Heart right ventricle (tissue), 16 donors: ENCODE data around the gene IL6. TPM values are rescaled to one million over a fixed set of nuclear protein-coding genes. Genes with fewer than 3 reads are reported as not detected.

ENCODE experiments used
- ATAC-seq, 8 donors: fragments of 200-7000 bp; cut with Tn5 transposase; one replicate each; pipeline ENCODE4 v1.9.1; 2020; ENCODE audit warnings: mild to moderate bottlenecking in 8 of 8, moderate library complexity in 8 of 8, moderate number of reproducible peaks in 1 of 8
- DNase-seq, 2 donors: peaks; one replicate each; pipeline ENCODE4 v3.0.0-alpha.2; 2020
- H3K27ac ChIP-seq, 10 donors: fragments of 200-600 bp; sonication (generic) in 2 of 10; one replicate each; pipeline versions ENCODE4 v1.5.0 to v1.8.0; 2020 to 2022; ENCODE audit warnings: mild to moderate bottlenecking in 3 of 10
- H3K27me3 ChIP-seq, 7 donors: fragments of 200-600 bp; one replicate each; pipeline ENCODE4 v1.8.0; 2021 to 2022; ENCODE audit warnings: mild to moderate bottlenecking in 2 of 7
- H3K36me3 ChIP-seq, 9 donors: fragments of 200-600 bp; sonication (generic) in 1 of 9; one replicate each; pipeline versions ENCODE4 v1.5.0 to v1.8.0; 2020 to 2022; ENCODE audit warnings: mild to moderate bottlenecking in 2 of 9
- H3K4me1 ChIP-seq, 9 donors: fragments of 200-600 bp; sonication (generic) in 1 of 9; one replicate each; pipeline versions ENCODE4 v1.5.0 to v1.8.0; 2020 to 2022; ENCODE audit warnings: mild to moderate bottlenecking in 4 of 9
- H3K4me3 ChIP-seq, 10 donors: fragments of 200-600 bp; sonication (generic) in 2 of 10; one replicate each; pipeline versions ENCODE4 v1.5.0 to v1.8.0; 2020 to 2022; ENCODE audit warnings: mild to moderate bottlenecking in 7 of 10, moderate library complexity in 2 of 10
- H3K9me3 ChIP-seq, 11 donors: fragments of 200-600 bp in 10 of 11; sonication (generic) in 2 of 11; one replicate each; pipeline versions ENCODE4 v1.5.0 to v1.8.0; 2013 to 2022; ENCODE audit warnings: mild to moderate bottlenecking in 2 of 11, control low read depth in 1 of 11, moderate library complexity in 1 of 11
- WGBS, 2 donors: extraction: QIAGEN DNeasy Blood & Tissue Kit; methylation state at CpG; one replicate each; pipeline ENCODE4 v1.1.7; 2013; ENCODE audit warnings: inconsistent platforms in 1 of 2; 5-methylcytosine and 5-hydroxymethylcytosine counted together
- intact Hi-C, 10 donors: fragments of 100-400 bp; cut with DNase I; formaldehyde crosslinking; loops; one replicate each; pipeline versions ENCODE4 v1.11.1 to v1.14.2; 2022
- polyA plus RNA-seq, 2 donors: library from polyadenylated mRNA; stranded (reverse); fragments of 200-250 nt; gene quantifications; one replicate each; pipeline ENCODE4 v1.2.3, GENCODE V29; 2013
- total RNA-seq, 10 donors: library from RNA; stranded (reverse); fragmentation: NEBNext Ultra II Directional in 3 of 10; extraction: Animal tissue kit (Norgen Biotek cat#: 25700) in 3 of 10; gene quantifications; one replicate each; pipeline versions ENCODE4 v1.2.1 to v1.2.4, GENCODE V29; 2021 to 2023
- TF ChIP-seq, protein P1 (sequence below), 9 donors: fragments of 200-600 bp; sonication (generic) in 2 of 9; IDR thresholded peaks; one replicate each; pipeline versions ENCODE4 v1.5.0 to v1.8.0; 2021 to 2022; ENCODE audit warnings: antibody characterized with exemption in 9 of 9, mild to moderate bottlenecking in 5 of 9, moderate library complexity in 1 of 9
- donor health status: Arrhythmogenic right ventricular cardiomyopathy.
- donor health status: ischemic (EF 13 %, LVEDD 7.1; RV severe dilation, severe dysfunction).
- donor health status: healthy with polysubstance abuse.
- donor health status: DM: no; HTN: yes; CAD: no.
- donor health status: DM: no; HTN: no; CAD: no.
- donor health status: ischemic (EF 25% LVEDD 6.9; RV normal size, moderate dysfunction).
- donor health status: ischemic (EF 25% LVEDD 5.7; RV mildly dilated, moderate dysfunction).
- donor health status: healthy.
- donor health status: DM: yes; HTN: yes; CAD: no.
- donor health status: Ischemic cardiomyopathy.
- donor health status: ischemic (EF 35%, LVEDD 5.7; RV mildly dilated, moderate dysfunction).
- donor health status: nonischemic (EF 11% LVEDD 7.7; RV severe dilation, severe dysfunction).
- donor health status: DM: yes; HTN: yes; CAD: no.
- donor health status: PGD.
- donor health status: ischemic (EF 29% LVEDD 5.4; RV normal size, mild dysfunction).
- donor health status: nonischemic (EF 23%, LVEDD 6.1; RV moderate dilation, normal function).

The IL6 gene
- total and polyA plus RNA-seq, 12 donors, result 0.44 to 15.5 (median 3.3) TPM

DNA sequence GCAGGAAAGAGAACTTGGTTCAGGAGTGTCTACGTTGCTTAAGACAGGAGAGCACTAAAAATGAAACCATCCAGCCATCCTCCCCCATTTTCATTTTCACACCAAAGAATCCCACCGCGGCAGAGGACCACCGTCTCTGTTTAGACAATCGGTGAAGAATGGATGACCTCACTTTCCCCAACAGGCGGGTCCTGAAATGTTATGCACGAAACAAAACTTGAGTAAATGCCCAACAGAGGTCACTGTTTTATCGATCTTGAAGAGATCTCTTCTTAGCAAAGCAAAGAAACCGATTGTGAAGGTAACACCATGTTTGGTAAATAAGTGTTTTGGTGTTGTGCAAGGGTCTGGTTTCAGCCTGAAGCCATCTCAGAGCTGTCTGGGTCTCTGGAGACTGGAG is 1.4 kb upstream of the IL6 start:
- H3K4me3 ChIP-seq, result no peak overlapping the region
- no peak for ATAC-seq
- H3K9me3 ChIP-seq, result no peaks in the 10 kb centered on the region
- H3K4me1 ChIP-seq, result peaks cover 4 to 66% (median 44%) of the 10 kb centered on the region in 9 donors
- intact Hi-C loops, result loop anchor here in 9 of 10 donors (5.0 to 10.0 kb wide), 10 partner anchors 57 to 339 kb away; no protein-coding TSS in a partner anchor
- peaks cover 0 to 18% (median 0%) of the 10 kb centered on the region in 9 donors for H3K36me3 ChIP-seq
- H3K27me3 ChIP-seq, result no peaks in the 10 kb centered on the region
- TF ChIP-seq, protein P1, sequence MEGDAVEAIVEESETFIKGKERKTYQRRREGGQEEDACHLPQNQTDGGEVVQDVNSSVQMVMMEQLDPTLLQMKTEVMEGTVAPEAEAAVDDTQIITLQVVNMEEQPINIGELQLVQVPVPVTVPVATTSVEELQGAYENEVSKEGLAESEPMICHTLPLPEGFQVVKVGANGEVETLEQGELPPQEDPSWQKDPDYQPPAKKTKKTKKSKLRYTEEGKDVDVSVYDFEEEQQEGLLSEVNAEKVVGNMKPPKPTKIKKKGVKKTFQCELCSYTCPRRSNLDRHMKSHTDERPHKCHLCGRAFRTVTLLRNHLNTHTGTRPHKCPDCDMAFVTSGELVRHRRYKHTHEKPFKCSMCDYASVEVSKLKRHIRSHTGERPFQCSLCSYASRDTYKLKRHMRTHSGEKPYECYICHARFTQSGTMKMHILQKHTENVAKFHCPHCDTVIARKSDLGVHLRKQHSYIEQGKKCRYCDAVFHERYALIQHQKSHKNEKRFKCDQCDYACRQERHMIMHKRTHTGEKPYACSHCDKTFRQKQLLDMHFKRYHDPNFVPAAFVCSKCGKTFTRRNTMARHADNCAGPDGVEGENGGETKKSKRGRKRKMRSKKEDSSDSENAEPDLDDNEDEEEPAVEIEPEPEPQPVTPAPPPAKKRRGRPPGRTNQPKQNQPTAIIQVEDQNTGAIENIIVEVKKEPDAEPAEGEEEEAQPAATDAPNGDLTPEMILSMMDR (IDR thresholded peaks at IDR 0.05), result peak in 2 of 9 donors; percentile 15 to 21
- 68 to 75% methylated on average over 9 of the region's 9 CpGs for WGBS, 2 donors
- H3K27ac ChIP-seq, result peak overlapping the region in 2 of 10 donors; percentile 83 to 86
- DNase-seq, result no peak

DNA sequence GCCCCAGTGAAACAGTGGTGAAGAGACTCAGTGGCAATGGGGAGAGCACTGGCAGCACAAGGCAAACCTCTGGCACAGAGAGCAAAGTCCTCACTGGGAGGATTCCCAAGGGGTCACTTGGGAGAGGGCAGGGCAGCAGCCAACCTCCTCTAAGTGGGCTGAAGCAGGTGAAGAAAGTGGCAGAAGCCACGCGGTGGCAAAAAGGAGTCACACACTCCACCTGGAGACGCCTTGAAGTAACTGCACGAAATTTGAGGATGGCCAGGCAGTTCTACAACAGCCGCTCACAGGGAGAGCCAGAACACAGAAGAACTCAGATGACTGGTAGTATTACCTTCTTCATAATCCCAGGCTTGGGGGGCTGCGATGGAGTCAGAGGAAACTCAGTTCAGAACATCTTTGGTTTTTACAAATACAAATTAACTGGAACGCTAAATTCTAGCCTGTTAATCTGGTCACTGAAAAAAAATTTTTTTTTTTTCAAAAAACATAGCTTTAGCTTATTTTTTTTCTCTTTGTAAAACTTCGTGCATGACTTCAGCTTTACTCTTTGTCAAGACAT is 574 bp upstream of the IL6 start:
- WGBS, 2 donors, result 15 to 25% methylated on average over 8 of the region's 8 CpGs
- peak; percentile 23 to 42 for DNase-seq
- Histone ChIP-seq H3K27me3 (no peaks in the 10 kb centered on the region), H3K9me3 (no peaks in the 10 kb centered on the region), H3K4me3 (peak overlapping the region in 8 of 10 donors; percentile 32 to 53 (median 49)), H3K4me1 (peaks cover 4 to 66% (median 44%) of the 10 kb centered on the region in 9 donors), H3K36me3 (peaks cover 0 to 18% (median 0%) of the 10 kb centered on the region in 9 donors), H3K27ac (peak overlapping the region; percentile 56 to 86 (median 75))
- ATAC-seq, result peak; percentile 41 to 66 (median 50)
- intact Hi-C loops, result loop anchor here in 9 of 10 donors (2.0 to 10.0 kb wide), 11 partner anchors 56 to 338 kb away; no protein-coding TSS in a partner anchor
- TF ChIP-seq, protein P1 (IDR thresholded peaks at IDR 0.05), result peak; percentile 27 to 66 (median 55)

DNA sequence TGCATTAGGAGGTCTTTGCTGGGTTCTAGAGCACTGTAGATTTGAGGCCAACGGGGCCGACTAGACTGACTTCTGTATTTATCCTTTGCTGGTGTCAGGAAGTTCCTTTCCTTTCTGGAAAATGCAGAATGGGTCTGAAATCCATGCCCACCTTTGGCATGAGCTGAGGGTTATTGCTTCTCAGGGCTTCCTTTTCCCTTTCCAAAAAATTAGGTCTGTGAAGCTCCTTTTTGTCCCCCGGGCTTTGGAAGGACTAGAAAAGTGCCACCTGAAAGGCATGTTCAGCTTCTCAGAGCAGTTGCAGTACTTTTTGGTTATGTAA is 675 bp downstream of the IL6 start:
- H3K4me3 ChIP-seq, result peak overlapping the region in 9 of 10 donors; percentile 32 to 53 (median 46)
- H3K9me3 ChIP-seq, result no peaks in the 10 kb centered on the region
- no peaks in the 10 kb centered on the region for H3K27me3 ChIP-seq
- 51 to 55% methylated on average over 3 of the region's 3 CpGs for WGBS, 2 donors
- DNase-seq, result no peak
- ATAC-seq, result no peak
- peak overlapping the region; percentile 44 to 86 (median 75) for H3K27ac ChIP-seq
- peaks cover 0 to 18% (median 0%) of the 10 kb centered on the region in 9 donors for H3K36me3 ChIP-seq
- H3K4me1 ChIP-seq, result peaks cover 4 to 57% (median 40%) of the 10 kb centered on the region in 9 donors
- TF ChIP-seq, protein P1 (IDR thresholded peaks at IDR 0.05), result no peak
- intact Hi-C loops, result loop anchor here (1.0 to 10.0 kb wide), 14 partner anchors 55 to 337 kb away; no protein-coding TSS in a partner anchor

DNA sequence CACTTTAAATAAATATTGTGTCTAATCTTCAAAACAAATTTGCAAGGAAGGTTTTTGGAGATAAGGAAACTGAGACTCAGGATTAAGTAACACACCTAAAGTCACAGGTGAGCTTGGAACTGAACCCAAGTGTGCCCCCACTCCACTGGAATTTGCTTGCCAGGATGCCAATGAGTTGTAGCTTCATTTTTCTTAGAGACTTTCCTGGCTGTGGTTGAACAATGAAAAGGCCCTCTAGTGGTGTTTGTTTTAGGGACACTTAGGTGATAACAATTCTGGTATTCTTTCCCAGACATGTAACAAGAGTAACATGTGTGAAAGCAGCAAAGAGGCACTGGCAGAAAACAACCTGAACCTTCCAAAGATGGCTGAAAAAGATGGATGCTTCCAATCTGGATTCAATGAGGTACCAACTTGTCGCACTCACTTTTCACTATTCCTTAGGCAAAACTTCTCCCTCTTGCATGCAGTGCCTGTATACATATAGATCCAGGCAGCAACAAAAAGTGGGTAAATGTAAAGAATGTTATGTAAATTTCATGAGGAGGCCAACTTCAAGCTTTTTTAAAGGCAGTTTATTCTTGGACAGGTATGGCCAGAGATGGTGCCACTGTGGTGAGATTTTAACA is 1.5 kb downstream of the IL6 start:
- Histone ChIP-seq H3K27me3 (no peaks in the 10 kb centered on the region), H3K9me3 (no peaks in the 10 kb centered on the region), H3K36me3 (peaks cover 0 to 18% (median 0%) of the 10 kb centered on the region in 9 donors), H3K27ac (peak overlapping the region in 6 of 10 donors; percentile 68 to 86 (median 84)), H3K4me1 (peaks cover 4 to 49% (median 32%) of the 10 kb centered on the region in 9 donors), H3K4me3 (peak overlapping the region in 6 of 10 donors; percentile 40 to 53 (median 52))
- TF ChIP-seq, protein P1 (IDR thresholded peaks at IDR 0.05), result peak; percentile 18 to 66 (median 54)
- 94 to 98% methylated on average over 1 of the region's 1 CpG for whole genome bisulfite sequencing, 2 donors
- ATAC-seq (peak in 2 of 8 donors; percentile 25 to 40), DNase-seq (no peak)
- intact Hi-C loops, result loop anchor here in 9 of 10 donors (1.0 to 10.0 kb wide), 12 partner anchors 54 to 336 kb away; no protein-coding TSS in a partner anchor
